NCI-H510A treated with DMSO at 0.1 percent for 48 hours (cell line): ENCODE data around the gene CPS1.

ENCODE experiments used
- DNase-seq: peaks from one replicate; lab custom pipeline; 2025; lab: John Stamatoyannopoulos, UW

CPS1 gene

GRCh38 chr2:210556329-210556980 lies at the start of gene CPS1:
TSS of gene CPS1 (plus strand) at chr2:210556599. CDS start at chr2:210556734, 135 bp downstream.
- DNase-seq: no peak

- DNase-seq: no peak
Measured at GRCh38 chr2:210515911-210516310, 40.5 kb upstream of the CPS1 start.

DNA sequence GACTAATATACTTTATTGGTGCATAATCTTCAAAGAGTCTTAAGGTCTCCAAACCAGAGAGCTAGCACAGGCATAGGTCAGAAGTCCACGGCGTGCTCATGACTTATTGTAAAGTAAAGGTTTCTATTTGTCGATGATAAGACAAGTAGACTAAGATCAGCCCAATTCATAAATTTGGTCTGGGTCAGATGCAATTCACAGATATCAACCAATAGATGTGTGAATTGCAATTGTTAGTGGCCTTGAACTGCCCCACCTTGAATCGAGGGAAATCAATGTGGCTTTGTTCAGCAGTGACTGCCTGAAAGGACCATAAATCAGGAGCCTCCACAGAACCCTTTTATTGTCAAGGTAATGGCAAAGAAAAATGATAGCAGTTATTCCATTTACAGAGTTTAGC lies 39.1 kb upstream of the CPS1 start:
- no peak for DNase-seq

GRCh38 chr2:210519594-210519993 lies 36.8 kb upstream of the CPS1 start:
- no peak for DNase-seq

- DNase-seq: no peak
Measured at GRCh38 chr2:210522399-210522798, 34.0 kb upstream of the CPS1 start.

DNA sequence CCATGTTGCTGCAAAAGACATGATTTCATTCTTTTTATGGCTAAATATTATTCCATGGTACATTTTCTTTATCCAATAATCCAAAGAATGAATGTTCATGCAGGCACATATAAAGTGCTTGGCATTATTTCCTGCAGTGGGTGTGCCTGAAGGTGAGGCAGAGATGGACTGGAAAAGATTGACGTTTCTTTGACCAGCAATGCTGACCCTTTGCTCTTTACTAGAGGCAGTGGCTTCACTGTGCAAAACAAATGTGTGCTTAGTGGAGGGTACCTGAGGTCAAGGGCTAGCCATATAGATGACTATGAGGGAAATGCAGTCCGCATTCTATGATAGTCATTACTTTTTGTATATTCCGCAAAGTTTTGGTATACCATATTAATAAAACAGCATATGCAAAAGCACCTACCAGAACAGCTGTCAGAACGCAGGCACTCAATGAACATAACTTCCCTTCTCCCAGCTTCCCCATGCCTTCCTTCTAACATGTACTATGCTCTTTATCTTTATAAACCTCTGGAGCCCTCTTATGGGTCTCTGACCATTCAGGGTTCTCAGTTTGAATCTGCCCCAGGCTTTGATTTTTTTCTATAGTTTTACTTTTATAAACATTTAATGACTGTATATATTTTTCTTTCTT lies 32.6 kb upstream of the CPS1 start:
- no peak for DNase-seq

DNA sequence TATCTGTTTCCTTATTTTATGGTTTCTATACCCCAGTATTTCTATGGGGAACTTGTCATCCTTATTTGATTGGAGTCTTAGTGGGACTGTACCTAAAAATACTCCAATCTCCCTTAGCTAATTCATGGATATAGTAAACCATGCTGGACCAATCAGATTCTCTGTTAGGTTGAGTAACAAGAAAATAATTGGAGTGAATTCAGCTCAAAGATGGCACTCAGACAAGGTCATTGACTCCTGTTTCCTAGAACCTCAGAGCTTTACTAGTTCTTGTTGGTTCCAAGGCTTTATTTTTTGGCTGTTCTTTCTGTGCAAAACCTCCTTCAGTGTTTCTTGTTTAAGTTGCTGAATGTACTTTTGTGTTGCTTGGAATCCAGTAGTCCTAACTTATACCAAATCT lies 31.9 kb upstream of the CPS1 start:
- DNase-seq: no peak

DNA sequence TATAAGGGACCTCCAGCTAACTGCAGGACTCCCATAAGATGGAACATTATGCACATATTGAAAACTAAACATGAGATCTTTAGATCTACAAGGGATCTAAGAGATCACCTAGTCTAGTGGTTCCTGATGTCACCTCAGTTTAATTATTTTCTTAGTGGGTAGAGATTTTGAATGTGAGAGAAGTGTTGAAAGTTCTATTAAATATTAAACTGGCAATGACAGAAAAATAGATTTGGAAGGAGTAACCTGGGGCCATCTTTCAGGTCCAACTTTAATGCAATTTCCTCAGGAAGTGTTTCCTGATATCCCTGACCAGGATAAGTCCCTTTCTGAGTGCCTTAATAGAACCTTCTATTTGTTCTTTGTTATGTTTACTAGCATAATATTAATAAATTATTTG lies 29.1 kb upstream of the CPS1 start:
- no peak for DNase-seq

DNA sequence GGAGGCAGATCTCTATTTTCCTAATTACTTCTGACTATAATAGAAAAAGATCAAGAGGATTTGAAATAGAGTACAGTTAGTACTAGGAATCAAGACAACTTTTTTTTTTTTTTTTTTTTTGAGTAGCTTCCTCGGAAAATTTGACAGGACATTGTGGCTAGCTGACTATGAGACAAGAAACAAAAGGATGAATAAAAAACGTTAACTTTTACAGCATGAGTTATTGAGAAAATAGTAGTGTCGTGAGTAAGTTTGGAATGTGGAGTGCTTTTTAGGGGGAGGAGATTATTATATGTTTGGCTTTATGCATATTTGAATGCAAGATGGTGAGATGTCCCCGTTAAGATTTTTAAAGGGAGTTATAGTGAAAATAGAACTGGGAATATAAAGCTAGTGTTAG lies 27.7 kb upstream of the CPS1 start:
- DNase-seq: no peak

DNA sequence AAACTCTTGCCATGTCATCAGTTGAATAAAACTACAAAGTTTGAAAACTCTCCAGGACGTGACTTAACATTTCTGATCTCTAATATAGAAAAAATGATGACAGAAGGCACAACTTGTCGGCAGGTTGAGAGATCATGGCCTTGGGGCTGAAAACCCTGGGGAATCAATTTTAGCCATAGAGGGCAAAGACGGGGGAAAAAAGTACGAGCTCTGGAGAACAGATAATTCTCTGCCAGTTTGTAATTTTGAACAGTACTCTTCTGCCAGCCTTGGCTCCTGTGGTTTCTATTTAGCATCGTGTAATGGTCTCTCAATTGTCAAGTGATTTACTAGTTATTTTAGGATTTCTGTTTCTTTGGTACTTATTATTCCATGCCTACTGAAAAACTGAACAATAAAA lies 25.3 kb upstream of the CPS1 start:
- DNase-seq: no peak

DNA sequence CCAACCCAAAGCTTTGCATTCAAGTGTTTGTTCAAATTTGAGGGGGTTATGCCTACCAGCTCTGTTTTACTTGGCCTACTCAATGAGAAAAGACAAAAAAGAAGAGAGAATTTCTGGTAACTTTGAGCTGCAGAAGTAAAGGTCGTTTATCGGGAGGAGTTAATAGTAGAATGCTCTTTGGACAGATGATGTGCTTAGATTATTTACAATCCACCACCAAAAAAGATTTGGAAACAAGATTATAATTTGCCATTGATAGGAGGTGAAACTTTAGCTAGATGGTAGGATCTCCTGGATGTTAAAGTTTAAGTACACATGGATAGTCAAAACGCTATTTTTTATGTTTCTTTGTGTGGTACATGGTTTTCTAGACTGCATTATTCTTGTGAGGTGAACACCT lies 24.9 kb upstream of the CPS1 start:
- DNase-seq: no peak

- DNase-seq: no peak
Measured at GRCh38 chr2:210533389-210533788, 23.0 kb upstream of the CPS1 start.

- no peak for DNase-seq
Measured at GRCh38 chr2:210534879-210535278, 21.5 kb upstream of the CPS1 start.

GRCh38 chr2:210536973-210537650 lies 19.3 kb upstream of the CPS1 start:
- DNase-seq: no peak

DNA sequence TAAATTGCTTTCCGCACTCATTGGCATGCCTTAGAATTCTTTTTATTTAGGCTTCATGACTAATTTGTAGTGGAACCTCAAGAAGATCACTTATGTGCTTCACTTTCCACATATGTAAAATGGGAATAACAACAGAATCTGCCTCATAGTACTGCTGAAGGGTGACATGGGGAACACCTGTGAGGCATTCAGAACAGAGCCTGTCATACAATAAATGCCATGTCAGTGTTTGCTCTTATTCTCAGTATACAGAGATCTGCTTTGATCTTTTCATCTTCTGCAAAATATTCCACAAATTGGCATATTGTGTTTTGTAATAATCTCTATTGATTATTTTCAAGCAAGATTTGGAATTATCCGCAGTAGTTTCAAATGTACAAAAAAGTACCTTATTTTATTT lies 17.4 kb upstream of the CPS1 start:
- no peak for DNase-seq

DNA sequence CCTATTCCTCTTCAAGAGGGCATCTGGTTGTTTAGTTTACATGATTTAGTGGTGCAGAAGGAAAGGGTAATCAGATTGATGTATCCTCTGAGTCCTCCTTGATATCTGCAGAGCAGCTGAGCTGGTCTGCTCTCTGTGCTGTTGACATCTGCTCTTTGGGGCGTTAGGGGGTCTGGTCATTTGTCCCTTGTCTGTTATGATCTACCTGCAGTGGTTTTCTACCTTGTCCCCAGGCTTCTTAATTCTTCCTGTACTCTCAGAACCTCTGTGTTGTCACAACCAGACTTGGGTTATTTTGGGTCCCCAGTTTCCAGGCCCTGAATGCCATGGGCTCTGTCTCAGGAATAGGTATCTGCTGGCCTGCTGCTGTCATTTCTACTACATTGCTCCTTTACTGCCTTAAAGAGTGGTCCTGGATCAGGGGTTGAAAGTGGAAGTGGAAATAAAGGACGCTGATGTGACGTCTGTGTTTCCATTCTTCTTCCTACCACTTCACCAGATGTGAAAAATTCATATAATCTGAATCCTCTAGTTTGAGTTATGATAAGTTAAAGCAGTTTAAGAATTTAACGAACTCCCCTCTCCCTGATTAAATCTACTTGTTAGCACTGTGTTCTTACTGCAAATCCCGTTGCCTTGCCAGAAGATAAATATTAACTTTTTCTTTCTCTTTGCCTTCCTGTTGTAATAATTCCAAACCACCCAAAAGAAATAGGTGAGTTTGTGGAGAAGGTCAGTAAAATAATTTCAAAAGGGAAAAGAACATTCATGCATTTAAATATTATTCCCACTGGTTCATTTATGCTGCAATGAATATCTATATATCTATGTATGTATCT lies 16.6 kb upstream of the CPS1 start:
- no peak for DNase-seq

GRCh38 chr2:210540471-210540870 lies 15.9 kb upstream of the CPS1 start:
- DNase-seq: no peak

DNA sequence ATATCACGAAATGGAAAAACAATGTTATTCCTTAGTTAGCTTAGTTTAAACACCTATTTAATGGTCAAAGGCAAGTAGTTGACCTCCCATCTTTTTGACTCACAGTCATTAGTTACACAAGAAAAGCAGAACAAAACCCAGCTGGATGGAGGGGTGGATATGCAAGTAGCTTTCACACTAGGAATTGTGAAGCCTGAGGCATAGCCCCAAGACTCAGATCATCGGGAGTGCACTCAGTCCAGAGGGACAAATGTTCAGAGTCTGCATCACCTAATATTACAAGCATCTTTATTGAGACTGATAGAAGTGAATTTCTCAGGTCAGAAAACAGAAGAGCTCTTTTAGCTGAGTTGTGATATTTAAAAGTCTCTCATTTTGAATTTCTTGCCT lies 15.5 kb upstream of the CPS1 start:
- no peak for DNase-seq

DNA sequence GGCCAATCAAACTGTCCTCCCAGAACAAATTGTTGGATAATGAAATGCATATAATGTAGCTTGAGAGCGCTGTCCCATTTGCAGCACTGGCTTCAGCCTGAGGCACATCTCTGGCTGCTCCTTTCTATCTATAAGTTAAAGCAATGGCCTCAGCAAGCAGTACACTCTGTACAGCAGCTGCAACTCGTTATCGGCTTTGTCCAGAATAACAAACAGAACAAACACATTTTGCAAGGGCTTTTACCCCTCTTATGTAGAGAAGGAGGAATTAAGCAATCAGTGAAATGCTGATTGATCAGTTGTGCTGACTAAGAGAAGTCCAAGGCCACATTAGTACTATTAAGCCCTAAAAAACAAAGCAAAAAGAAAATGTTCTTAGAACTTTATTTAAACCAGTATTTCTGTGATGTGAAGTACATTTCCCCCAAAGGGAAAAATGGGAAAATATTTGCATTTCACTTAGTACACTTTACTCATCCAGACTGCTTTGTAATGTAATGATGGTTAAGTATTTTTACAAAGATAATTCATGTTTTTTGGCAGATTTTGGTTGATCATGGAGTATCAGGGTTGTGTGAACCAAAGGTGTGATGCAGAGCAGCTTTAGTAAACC lies 15.0 kb upstream of the CPS1 start:
- peak; percentile 8 for DNase-seq

- no peak for DNase-seq
Measured at GRCh38 chr2:210544007-210544590, 12.3 kb upstream of the CPS1 start.

GRCh38 chr2:210544831-210545230 lies 11.6 kb upstream of the CPS1 start:
- DNase-seq: no peak
